H9 (cell line): ENCODE data around the gene ACKR3. TPM values are rescaled to one million over a fixed set of nuclear protein-coding genes. Genes with fewer than 3 reads are reported as not detected.

Source experiments
- DNase-seq: peaks from one replicate; pipeline ENCODE4 v3.0.0-alpha.2; 2017
- H2AFZ ChIP-seq: one replicate; pipeline ENCODE4 v1.6.1; 2013; ENCODE audit warnings: mild to moderate bottlenecking, low read length, control low read depth, moderate library complexity
- H2AK5ac ChIP-seq: 2 replicates; pipeline ENCODE4 v1.6.1; 2013; ENCODE audit warnings: low read length, control low read depth, mixed read lengths; ENCODE audit not compliant: insufficient read length
- H2BK120ac ChIP-seq: one replicate; pipeline ENCODE4 v1.6.1; 2013; ENCODE audit warnings: low read depth, mild to moderate bottlenecking, low read length, control low read depth, inconsistent platforms; ENCODE audit not compliant: poor library complexity, severe bottlenecking
- H2BK12ac ChIP-seq: 2 replicates; pipeline ENCODE4 v1.6.1; 2013; ENCODE audit warnings: low read length, control low read depth, mixed read lengths, low read depth; ENCODE audit not compliant: insufficient read length
- H2BK15ac ChIP-seq: 2 replicates; pipeline ENCODE4 v1.6.1; 2013; ENCODE audit warnings: low read depth, low read length, control low read depth
- H2BK20ac ChIP-seq: one replicate; pipeline ENCODE4 v1.6.1; 2013; ENCODE audit warnings: low read depth, mild to moderate bottlenecking, low read length, control low read depth, inconsistent platforms; ENCODE audit not compliant: poor library complexity, severe bottlenecking
- H2BK5ac ChIP-seq: 2 replicates; pipeline ENCODE4 v1.6.1; 2013; ENCODE audit warnings: low read length, control low read depth, mixed read lengths; ENCODE audit not compliant: insufficient read length
- H3K14ac ChIP-seq: 2 replicates; pipeline ENCODE4 v1.6.1; 2013; ENCODE audit warnings: low read length, control low read depth; ENCODE audit not compliant: insufficient read depth
- H3K18ac ChIP-seq: 2 replicates; pipeline ENCODE4 v1.6.1; 2013; ENCODE audit warnings: low read depth, mild to moderate bottlenecking, mixed read lengths, low read length, control low read depth; ENCODE audit not compliant: insufficient read length
- H3K23ac ChIP-seq: 2 replicates; pipeline ENCODE4 v1.6.1; 2013; ENCODE audit warnings: low read length, control low read depth, mixed read lengths, low read depth; ENCODE audit not compliant: insufficient read length
- H3K23me2 ChIP-seq: 2 replicates; pipeline ENCODE4 v1.6.1; 2013; ENCODE audit warnings: low read depth, mild to moderate bottlenecking, mixed read lengths, low read length, control low read depth; ENCODE audit not compliant: insufficient read length, poor library complexity, severe bottlenecking
- H3K27ac ChIP-seq: 2 replicates; pipeline ENCODE4 v1.5.1; 2013; ENCODE audit warnings: low read length, control low read depth, mixed read lengths, low read depth; ENCODE audit not compliant: insufficient read length
- H3K27me3 ChIP-seq: 2 replicates; pipeline ENCODE4 v1.6.1; 2013; ENCODE audit warnings: low read length, control low read depth, inconsistent platforms; ENCODE audit not compliant: insufficient read depth
- H3K4ac ChIP-seq: 2 replicates; pipeline ENCODE4 v1.6.1; 2013; ENCODE audit warnings: low read depth, mild to moderate bottlenecking, control low read depth, inconsistent platforms, low read length, moderate library complexity
- H3K4me1 ChIP-seq: 2 replicates; pipeline ENCODE4 v1.6.1; 2013; ENCODE audit warnings: low read length, control low read depth, inconsistent platforms; ENCODE audit not compliant: insufficient read depth
- H3K4me2 ChIP-seq: 2 replicates; pipeline ENCODE4 v1.6.1; 2013; ENCODE audit warnings: low read length, control low read depth, mixed read lengths; ENCODE audit not compliant: insufficient read length, insufficient read depth
- H3K56ac ChIP-seq: 2 replicates; pipeline ENCODE4 v1.6.1; 2013; ENCODE audit warnings: low read depth, mild to moderate bottlenecking, mixed read lengths, low read length, control low read depth; ENCODE audit not compliant: insufficient read length
- H3K79me1 ChIP-seq: 2 replicates; pipeline ENCODE4 v1.6.1; 2013; ENCODE audit warnings: low read depth, mild to moderate bottlenecking, moderate library complexity, low read length, control low read depth, inconsistent platforms; ENCODE audit not compliant: insufficient read depth, poor library complexity, severe bottlenecking
- H3K79me2 ChIP-seq: 2 replicates; pipeline ENCODE4 v1.6.1; 2013; ENCODE audit warnings: low read length, control low read depth, inconsistent platforms; ENCODE audit not compliant: insufficient read depth
- H3K9ac ChIP-seq: 2 replicates; pipeline ENCODE4 v1.6.1; 2013; ENCODE audit warnings: low read length, control low read depth, mixed read lengths; ENCODE audit not compliant: insufficient read length; ENCODE audit errors: extremely low read depth
- H3K9me3 ChIP-seq: one replicate; pipeline ENCODE4 v1.6.1; 2013; ENCODE audit warnings: low read depth, low read length, inconsistent platforms; ENCODE audit not compliant: control insufficient read depth
- H3T11ph ChIP-seq: one replicate; pipeline ENCODE4 v1.6.1; 2013; ENCODE audit warnings: mild to moderate bottlenecking, low read length, control low read depth, inconsistent platforms
- H4K20me1 ChIP-seq: one replicate; pipeline ENCODE4 v1.6.1; 2013; ENCODE audit not compliant: control insufficient read depth, insufficient read length, insufficient read depth
- H4K5ac ChIP-seq: 2 replicates; pipeline ENCODE4 v1.6.1; 2013; ENCODE audit warnings: low read depth, mild to moderate bottlenecking, mixed read lengths, low read length, control low read depth; ENCODE audit not compliant: insufficient read length
- H4K8ac ChIP-seq: replicated peaks from 2 replicates; pipeline ENCODE4 v1.6.1; 2013; ENCODE audit warnings: low read length, control low read depth, mixed read lengths, low read depth; ENCODE audit not compliant: insufficient read length
- H4K91ac ChIP-seq: 2 replicates; pipeline ENCODE4 v1.6.1; 2013; ENCODE audit warnings: low read depth, mild to moderate bottlenecking, moderate library complexity, mixed read lengths, low read length, control low read depth; ENCODE audit not compliant: insufficient read length
- H3K27ac Mint-ChIP-seq, 3 experiments: 2 replicates in 2 of 3; 3 replicates in 1 of 3; pipeline ENCODE4 v1.8.0; 2020 to 2021; ENCODE audit warnings: mixed read lengths in 3 of 3, mild to moderate bottlenecking in 1 of 3, moderate library complexity in 1 of 3
- H3K27me3 Mint-ChIP-seq: 2 replicates; pipeline ENCODE4 v1.8.0; 2021; ENCODE audit warnings: low read depth, mild to moderate bottlenecking, moderate library complexity, mixed read lengths
- H3K36me3 Mint-ChIP-seq, 3 experiments: 2 replicates in 2 of 3; 3 replicates in 1 of 3; pipeline ENCODE4 v1.8.0; 2020 to 2021; ENCODE audit warnings: low read depth in 3 of 3, mixed read lengths in 3 of 3; ENCODE audit not compliant: insufficient read depth in 1 of 3
- H3K4me1 Mint-ChIP-seq, 2 experiments: 2 replicates each; pipeline ENCODE4 v1.8.0; 2020; ENCODE audit warnings: mixed read lengths in 2 of 2
- H3K4me3 Mint-ChIP-seq, 2 experiments: 2 replicates in 1 of 2; 3 replicates in 1 of 2; pipeline ENCODE4 v1.8.0; 2020 to 2021; ENCODE audit warnings: mild to moderate bottlenecking in 2 of 2, mixed read lengths in 2 of 2, moderate library complexity in 1 of 2
- H3K9me3 Mint-ChIP-seq, 2 experiments: 2 replicates in 1 of 2; 3 replicates in 1 of 2; pipeline ENCODE4 v1.8.0; 2020; ENCODE audit warnings: mild to moderate bottlenecking in 2 of 2, mixed read lengths in 2 of 2, moderate library complexity in 1 of 2
- CTCF ChIP-seq: fragments of 200-600 bp; sonication (generic); conservative IDR thresholded peaks from 3 replicates; pipeline ENCODE4 v1.8.0; 2021; ENCODE audit warnings: antibody characterized with exemption, mild to moderate bottlenecking
- WGBS: extraction: QIAGEN DNeasy Blood & Tissue Kit; methylation state at CpG from one replicate; pipeline ENCODE4 v1.1.7; 2013; ENCODE audit warnings: missing lambda C conversion rate, low lambda C conversion rate, mixed read lengths; ENCODE audit not compliant: insufficient read length; ENCODE audit errors: extremely low coverage; 5-methylcytosine and 5-hydroxymethylcytosine counted together
- total RNA-seq: library from RNA; stranded (reverse); gene quantifications from 2 replicates; pipeline ENCODE4 v1.2.1, GENCODE V29; 2021

Gene ACKR3
- total RNA-seq, 1 experiment from 2014 or later, result 0.44 TPM

GRCh38 chr2:236572482-236572881, 2.9 kb downstream of the ACKR3 start:
- H2AK5ac ChIP-seq, result no peak overlapping the region

More at GRCh38 chr2:236572482-236572881, 2.9 kb downstream of the ACKR3 start:
- no peak overlapping the region for H3K27ac ChIP-seq
- H3K14ac ChIP-seq, result no peak overlapping the region
- Mint-ChIP-seq H3K4me3 (no peak overlapping the region), H3K36me3 (no peaks in the 10 kb centered on the region), H3K27me3 (peaks cover 25% of the 10 kb centered on the region), H3K9me3 (no peaks in the 10 kb centered on the region), H3K4me1 (peaks cover 66 to 70% of the 10 kb centered on the region in 2 experiments), H3K27ac (no peak overlapping the region)
- H3K9ac ChIP-seq, result no peak overlapping the region
- no peak for DNase-seq
- H4K91ac ChIP-seq, result no peak overlapping the region
- H2BK12ac ChIP-seq, result no peak overlapping the region
- H2BK20ac ChIP-seq, result no peak overlapping the region
- H3K4ac ChIP-seq, result no peak overlapping the region
- peaks cover 11% of the 10 kb centered on the region; the same call in 1 of the 2 replicates for H3K27me3 ChIP-seq
- peaks cover 4% of the 10 kb centered on the region; the same call in 1 of the 2 replicates for H3K4me1 ChIP-seq
- H2AFZ ChIP-seq, result no peak overlapping the region
- no peak overlapping the region for H2BK15ac ChIP-seq
- H2BK5ac ChIP-seq, result no peak overlapping the region
- H3K23ac ChIP-seq, result no peak overlapping the region
- no peak overlapping the region for H3T11ph ChIP-seq
- TF ChIP-seq CTCF, result no peak
- no peak overlapping the region for H4K8ac ChIP-seq
- no peaks in the 10 kb centered on the region for H3K9me3 ChIP-seq
- no CpG with 5 or more reads among the region's 9 CpGs for WGBS
- H3K56ac ChIP-seq, result no peak overlapping the region
- H3K23me2 ChIP-seq, result peaks cover 7% of the 10 kb centered on the region
- H3K79me2 ChIP-seq, result no peaks in the 10 kb centered on the region
- H2BK120ac ChIP-seq, result no peak overlapping the region
- H3K18ac ChIP-seq, result no peak overlapping the region
- H4K5ac ChIP-seq, result no peak overlapping the region
- H3K4me2 ChIP-seq, result no peak overlapping the region
- H3K79me1 ChIP-seq, result no peaks in the 10 kb centered on the region
- no peaks in the 10 kb centered on the region for H4K20me1 ChIP-seq
